NCI-H526 (cell line): ENCODE results near the gene HOXC10.

ENCODE experiments used
- DNase-seq, 2 experiments: peaks; one replicate each; lab custom pipeline; 2025; lab: John Stamatoyannopoulos, UW

Gene HOXC10

GRCh38 chr12:53977596-53978445, 7.1 kb upstream of the HOXC10 start:
- DNase-seq, result no peak

- DNase-seq, result peak in 1 of 2 experiments; percentile 95
Measured at GRCh38 chr12:53978477-53979356, 6.2 kb upstream of the HOXC10 start.

DNA sequence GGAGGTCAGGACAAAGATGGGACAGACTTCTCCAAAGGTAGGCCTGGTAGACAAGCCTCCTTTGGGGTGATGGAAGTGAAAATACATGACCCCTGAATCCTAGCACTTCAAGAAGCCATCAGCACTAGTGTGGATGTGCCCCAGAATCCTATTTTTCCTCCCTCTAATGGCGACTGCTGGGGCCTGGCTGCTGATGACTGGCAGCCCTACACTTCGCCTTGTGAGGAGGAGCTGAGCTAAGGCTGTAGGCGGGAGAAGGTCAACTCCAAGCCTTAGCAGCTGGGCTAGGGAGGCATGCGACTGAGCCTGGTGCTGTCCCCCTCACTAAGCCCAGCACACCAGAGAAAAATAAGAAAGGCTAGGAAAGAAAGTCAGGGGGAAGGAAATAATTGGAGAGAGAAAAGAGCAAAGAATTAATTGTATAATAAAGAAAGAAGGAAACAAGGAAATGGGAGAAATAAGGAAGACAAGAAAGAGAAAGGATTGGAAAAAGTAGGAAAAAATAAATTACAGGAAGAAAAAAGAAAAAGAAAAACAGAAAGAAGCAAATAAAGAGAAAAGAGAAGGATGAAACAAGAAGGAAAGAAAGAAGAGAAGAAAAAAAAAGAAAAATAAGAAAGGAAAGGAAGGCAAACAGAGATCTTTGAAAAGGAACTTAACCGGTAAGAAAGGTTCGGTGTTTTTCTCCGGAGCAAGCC, 4.7 kb upstream of the HOXC10 start:
- DNase-seq, result no peak

GRCh38 chr12:53980802-53981496, 4.0 kb upstream of the HOXC10 start:
- DNase-seq, result no peak

GRCh38 chr12:53981634-53982565, 3.0 kb upstream of the HOXC10 start:
- DNase-seq, result no peak

DNA sequence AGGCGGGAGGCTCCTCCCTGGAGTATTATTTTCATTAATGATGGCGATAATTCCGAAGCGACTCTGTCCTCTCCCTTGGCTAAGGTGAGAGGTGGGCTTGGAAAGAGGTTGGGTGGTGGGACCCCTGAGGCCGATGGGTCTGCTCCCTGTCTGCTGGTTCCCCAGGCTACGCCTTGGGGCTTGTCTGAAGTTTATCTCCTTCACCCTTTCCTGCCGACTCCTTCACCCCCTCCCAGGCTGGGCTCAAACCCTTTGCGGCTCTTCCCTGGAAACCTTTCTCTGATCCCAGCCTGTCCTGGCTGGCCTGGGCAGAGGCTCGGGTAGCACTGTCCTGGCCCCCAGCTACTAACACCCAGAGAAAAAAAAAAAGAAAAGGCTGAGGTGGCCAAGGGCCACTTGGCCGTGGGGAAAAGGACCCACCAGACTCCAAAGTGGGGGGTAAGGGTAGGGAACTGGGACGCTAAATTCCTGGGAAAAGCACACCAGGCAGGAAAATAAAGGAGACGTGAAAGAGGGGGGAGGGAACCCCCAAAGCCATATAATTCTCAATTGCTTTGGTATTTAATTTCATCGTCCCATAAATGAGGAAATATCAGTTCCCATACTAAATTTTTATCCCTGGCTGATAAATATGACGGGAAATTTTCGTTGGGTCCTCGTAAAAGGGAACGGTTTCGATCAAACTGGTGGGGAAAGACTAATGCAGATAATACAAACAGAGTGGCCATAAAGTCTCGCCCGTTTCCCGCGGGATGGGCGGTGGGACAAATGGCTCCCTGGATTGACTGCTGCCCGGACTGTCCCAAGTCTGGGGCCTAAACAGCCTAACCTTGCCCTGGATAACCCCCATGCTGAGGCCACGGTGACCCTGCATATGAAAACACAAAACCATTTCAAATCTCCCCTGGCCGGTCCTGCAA, 2.0 kb upstream of the HOXC10 start:
- DNase-seq, result no peak

GRCh38 chr12:53983568-53983949, 1.4 kb upstream of the HOXC10 start:
- DNase-seq, result no peak

DNA sequence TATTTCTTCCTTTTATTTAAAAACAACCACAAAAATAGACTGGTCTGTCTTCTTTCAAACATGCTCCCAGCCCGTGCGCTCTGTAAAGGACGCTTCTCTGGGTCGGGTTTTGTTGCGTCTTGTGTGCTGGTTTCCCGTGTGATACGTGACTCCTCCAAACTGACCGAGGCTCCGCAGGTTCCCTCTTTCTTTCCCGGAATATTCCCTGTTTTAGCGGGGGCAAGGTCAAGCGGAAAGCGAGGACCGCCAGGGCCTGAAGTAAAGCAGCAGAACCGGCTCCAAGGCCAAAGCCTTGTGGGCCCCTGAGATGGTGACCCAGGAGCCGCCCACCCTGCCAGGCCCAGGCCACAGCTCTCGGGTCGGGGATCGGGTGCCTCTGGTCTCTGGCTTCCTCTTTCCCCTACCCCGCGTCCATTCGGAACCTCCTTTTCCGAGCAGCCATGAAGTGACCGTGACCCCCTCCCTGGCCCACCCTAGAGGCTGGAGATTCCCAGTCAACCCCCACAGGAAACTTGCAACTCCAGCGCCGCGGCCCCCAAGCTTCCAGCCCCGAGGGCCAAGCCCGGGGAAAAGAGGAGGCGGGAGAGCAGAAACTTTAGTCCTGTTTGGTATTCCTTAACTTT, 885 bp upstream of the HOXC10 start:
- no peak for DNase-seq

- DNase-seq, result no peak
Measured at GRCh38 chr12:53985692-53985993, 697 bp downstream of the HOXC10 start.

DNA sequence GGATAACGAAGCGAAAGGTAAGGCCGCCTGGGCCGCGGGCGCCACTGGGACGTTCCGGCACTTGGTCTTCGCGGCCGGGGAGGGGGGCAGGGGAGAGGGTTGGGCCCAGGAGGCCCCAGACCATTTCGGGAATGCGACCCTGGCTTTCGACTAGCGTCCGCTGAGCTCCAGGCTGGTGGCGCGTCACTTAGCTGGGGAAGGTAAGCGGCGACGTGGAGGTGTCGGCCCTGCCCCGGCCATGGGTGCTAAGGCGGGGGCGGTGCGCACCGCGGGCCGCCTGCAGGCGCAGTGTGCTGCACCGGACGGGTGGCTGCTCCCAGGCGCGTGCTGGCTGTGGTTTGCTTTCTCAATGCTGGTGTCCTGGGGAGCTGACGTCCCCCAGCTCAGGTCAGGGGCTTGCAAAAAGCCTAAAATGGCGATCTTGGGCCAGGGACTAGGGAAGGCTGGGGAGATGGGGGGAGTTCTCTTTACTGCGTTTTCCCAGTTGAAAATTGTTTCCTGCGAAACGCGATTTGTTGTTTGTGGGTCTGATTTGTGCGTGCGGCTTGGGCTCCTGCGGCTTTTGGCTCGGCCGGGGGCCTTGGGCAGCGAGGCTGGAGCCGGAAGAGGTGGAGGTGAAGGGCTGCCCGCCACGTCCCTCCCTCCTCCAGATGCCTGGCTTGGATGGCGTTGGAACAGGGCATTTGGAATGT, 1.2 kb downstream of the HOXC10 start:
- no peak for DNase-seq

DNA sequence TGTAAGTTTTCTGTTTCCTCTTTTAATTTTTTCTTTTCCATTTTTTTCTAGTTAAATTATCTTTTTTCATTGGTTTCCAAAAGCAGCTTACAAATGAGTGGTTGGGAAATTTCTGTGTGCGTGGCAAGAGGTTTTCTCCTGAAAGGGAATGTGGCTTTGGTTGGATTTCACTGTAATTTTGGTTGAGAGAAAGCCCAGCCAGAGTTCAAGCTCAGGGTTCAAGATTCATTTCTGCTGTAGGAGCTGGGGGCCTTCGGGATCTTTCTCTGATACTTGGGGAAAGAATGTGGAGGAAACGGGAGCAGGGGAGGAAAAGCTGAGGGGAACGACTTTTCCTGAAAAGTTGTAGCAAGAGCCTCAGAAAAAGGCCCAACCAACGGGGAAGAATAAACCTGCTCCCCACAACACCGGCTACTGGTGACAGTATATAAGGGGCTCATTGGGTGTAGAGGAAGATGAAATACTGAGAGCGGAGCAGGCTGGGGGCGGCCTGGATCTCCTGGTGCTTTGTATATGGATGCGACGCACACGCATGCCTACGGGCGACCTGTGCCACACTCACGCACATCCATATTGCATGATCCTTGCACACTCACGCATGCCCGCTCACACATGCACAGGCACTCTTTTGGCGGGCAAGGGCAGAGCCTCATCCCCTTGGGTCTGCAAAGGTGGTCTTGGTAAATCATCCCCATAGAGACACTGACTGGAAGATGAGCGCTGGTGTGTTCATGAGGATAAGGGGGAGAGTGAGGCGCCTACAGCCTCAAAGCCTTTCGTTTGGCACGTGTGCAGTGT, 1.9 kb downstream of the HOXC10 start:
- DNase-seq, result no peak

- DNase-seq, result no peak
Measured at GRCh38 chr12:53987787-53988230, 2.9 kb downstream of the HOXC10 start.

DNA sequence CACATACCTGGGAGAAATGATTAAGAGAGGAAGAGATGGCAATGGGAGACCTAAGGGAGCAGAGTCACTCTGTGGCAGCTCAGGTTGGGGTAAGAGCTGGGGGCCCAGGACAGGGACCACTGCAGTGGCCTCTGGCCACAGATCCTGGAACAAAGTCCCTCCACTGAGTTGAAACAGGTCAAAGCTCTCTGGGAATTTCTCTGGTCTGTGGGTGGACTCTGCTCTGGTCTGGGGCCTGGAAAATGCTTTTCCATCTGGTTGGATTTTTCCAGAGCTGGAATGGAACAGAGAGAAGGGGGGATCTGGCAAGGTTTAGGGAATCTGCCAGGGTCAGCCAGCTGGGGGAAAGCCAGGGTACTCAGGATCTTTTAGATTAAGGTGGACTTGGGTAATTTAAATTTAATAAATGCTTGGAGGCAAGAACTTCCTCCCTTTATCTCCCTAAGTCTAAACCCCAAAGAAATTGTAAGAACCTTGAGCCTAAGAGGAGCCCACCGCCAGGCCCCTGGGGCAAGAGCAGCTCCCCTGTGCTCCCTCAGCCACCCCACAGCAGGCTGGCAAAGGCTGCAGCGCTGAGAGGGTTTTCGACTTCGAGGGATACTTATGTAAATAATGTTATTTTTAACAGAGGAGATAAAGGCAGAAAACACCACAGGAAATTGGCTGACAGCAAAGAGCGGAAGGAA, 3.7 kb downstream of the HOXC10 start:
- no peak for DNase-seq

DNA sequence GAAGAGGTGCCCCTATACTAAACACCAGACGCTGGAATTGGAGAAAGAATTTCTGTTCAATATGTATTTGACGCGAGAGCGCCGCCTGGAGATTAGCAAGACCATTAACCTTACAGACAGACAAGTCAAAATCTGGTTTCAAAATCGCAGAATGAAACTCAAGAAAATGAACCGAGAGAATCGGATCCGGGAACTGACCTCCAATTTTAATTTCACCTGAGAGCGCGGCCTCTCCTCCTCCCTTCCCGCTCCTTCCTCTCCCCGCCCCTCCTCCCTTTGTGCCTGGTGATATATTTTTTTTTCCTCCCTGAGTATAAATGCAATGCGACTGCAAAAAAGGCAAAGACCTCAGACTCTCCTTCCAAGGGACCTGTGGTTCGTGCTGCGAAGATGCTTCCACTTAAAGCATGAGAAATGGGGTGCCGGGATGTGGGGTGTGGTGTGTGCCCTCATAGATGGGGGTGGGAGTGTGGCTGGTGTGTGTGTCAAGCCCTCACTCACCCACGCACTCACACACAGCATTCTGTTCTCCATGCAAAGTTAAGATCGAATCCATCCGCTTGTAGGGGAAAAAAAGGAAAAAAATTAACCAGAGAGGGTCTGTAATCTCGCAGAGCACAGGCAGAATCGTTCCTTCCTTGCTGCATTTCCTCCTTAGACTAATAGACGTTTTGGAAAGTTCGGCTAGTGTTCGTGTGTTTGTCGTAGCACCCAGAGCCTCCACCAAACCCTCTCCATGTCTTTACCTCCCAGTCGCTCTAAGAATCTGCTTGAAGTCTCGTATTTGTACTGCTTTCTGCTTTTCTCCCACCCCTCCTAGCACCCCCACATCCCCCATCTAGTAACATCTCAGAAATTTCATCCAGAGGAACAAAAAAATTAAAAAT, 4.5 kb downstream of the HOXC10 start:
- no peak for DNase-seq

GRCh38 chr12:53990311-53991076, 5.5 kb downstream of the HOXC10 start:
- DNase-seq, result peak in 1 of 2 experiments; percentile 93
